CD14-positive monocyte (primary cell): ENCODE data around the gene CD151. TPM values are rescaled to one million over a fixed set of nuclear protein-coding genes. Genes with fewer than 3 reads are reported as not detected.

Experiments
- DNase-seq, 3 donors: peaks; one replicate each; pipeline ENCODE4 v3.0.0-alpha.2; 2011 to 2022
- H2AFZ ChIP-seq: 2 replicates; pipeline ENCODE4 v1.6.0; 2012; ENCODE audit warnings: mild to moderate bottlenecking, low read depth, low read length, inconsistent platforms; ENCODE audit not compliant: insufficient read depth, poor library complexity, severe bottlenecking
- H3K27ac ChIP-seq, 2 donors: 1 replicate in 1 of 2; 2 replicates in 1 of 2; pipeline ENCODE4 v1.5.1; 2012 to 2013; ENCODE audit warnings: low read length in 2 of 2, control low read depth in 1 of 2, inconsistent platforms in 1 of 2, low read depth in 1 of 2, mild to moderate bottlenecking in 1 of 2
- H3K27me3 ChIP-seq, 2 donors: one replicate each; pipeline versions ENCODE4 v1.6.0 to v1.6.1; 2011 to 2013; ENCODE audit warnings: low read length in 2 of 2; ENCODE audit not compliant: control insufficient read depth in 2 of 2, insufficient read depth in 2 of 2
- H3K36me3 ChIP-seq, 2 donors: replicated peaks in 1 of 2; 1 replicate in 1 of 2; 2 replicates in 1 of 2; pipeline versions ENCODE4 v1.5.1 to v1.6.1; 2012 to 2013; ENCODE audit warnings: low read length in 2 of 2, control low read depth in 1 of 2, inconsistent platforms in 1 of 2, mild to moderate bottlenecking in 1 of 2; ENCODE audit not compliant: insufficient read depth in 2 of 2, control insufficient read depth in 1 of 2
- H3K4me1 ChIP-seq, 2 donors: 1 replicate in 1 of 2; 2 replicates in 1 of 2; pipeline versions ENCODE4 v1.5.1 to v1.6.1; 2012 to 2013; ENCODE audit warnings: low read length in 2 of 2, control low read depth in 1 of 2, inconsistent platforms in 1 of 2, mild to moderate bottlenecking in 1 of 2, moderate library complexity in 1 of 2; ENCODE audit not compliant: insufficient read depth in 2 of 2, control insufficient read depth in 1 of 2
- H3K4me2 ChIP-seq: replicated peaks from 2 replicates; pipeline ENCODE3; 2012; ENCODE audit warnings: low read length, moderate library complexity, mild to moderate bottlenecking; ENCODE audit not compliant: poor library complexity, severe bottlenecking; ENCODE audit errors: extremely low read depth
- H3K4me3 ChIP-seq, 3 experiments: fragments of 200-600 bp in 1 of 3; sonication (generic) in 1 of 3; replicated peaks in 1 of 3; 1 replicate in 2 of 3; 2 replicates in 1 of 3; pipeline ENCODE4 v1.5.1; 2011 to 2013; ENCODE audit warnings: low read length in 3 of 3, mild to moderate bottlenecking in 3 of 3, control low read depth in 2 of 3, low read depth in 2 of 3, inconsistent platforms in 1 of 3, moderate library complexity in 1 of 3
- H3K79me2 ChIP-seq: 2 replicates; pipeline ENCODE4 v1.6.0; 2012; ENCODE audit warnings: mild to moderate bottlenecking, control low read depth, inconsistent platforms, low read length, moderate library complexity; ENCODE audit not compliant: insufficient read depth
- H3K9ac ChIP-seq: 2 replicates; pipeline ENCODE4 v1.6.0; 2017; ENCODE audit warnings: low read length, mild to moderate bottlenecking; ENCODE audit not compliant: insufficient read depth, poor library complexity, severe bottlenecking
- H3K9me3 ChIP-seq, 2 donors: replicated peaks in 1 of 2; 1 replicate in 1 of 2; 2 replicates in 1 of 2; pipeline versions ENCODE4 v1.5.1 to v1.6.1; 2012 to 2013; ENCODE audit warnings: low read length in 2 of 2, control low read depth in 1 of 2; ENCODE audit not compliant: control insufficient read depth in 1 of 2, insufficient read depth in 1 of 2
- H4K20me1 ChIP-seq: 2 replicates; pipeline ENCODE4 v1.6.0; 2012; ENCODE audit warnings: mild to moderate bottlenecking, low read length, control low read depth, moderate library complexity; ENCODE audit not compliant: insufficient read depth
- H3K27ac Mint-ChIP-seq, 7 donors: one replicate each; pipeline ENCODE4 v1.8.0; 2020; ENCODE audit warnings: mild to moderate bottlenecking in 7 of 7, mixed read lengths in 7 of 7, moderate library complexity in 6 of 7, inconsistent platforms in 2 of 7
- H3K27me3 Mint-ChIP-seq, 3 donors: one replicate each; pipeline ENCODE4 v1.8.0; 2021 to 2022; ENCODE audit warnings: low read depth in 3 of 3, mild to moderate bottlenecking in 3 of 3, mixed read lengths in 3 of 3, moderate library complexity in 3 of 3, inconsistent platforms in 1 of 3
- H3K36me3 Mint-ChIP-seq, 2 donors: one replicate each; pipeline ENCODE4 v1.8.0; 2020; ENCODE audit warnings: mixed read lengths in 2 of 2, inconsistent platforms in 1 of 2, mild to moderate bottlenecking in 1 of 2
- H3K4me1 Mint-ChIP-seq: one replicate; pipeline ENCODE4 v1.8.0; 2020; ENCODE audit warnings: mild to moderate bottlenecking, mixed read lengths
- H3K4me3 Mint-ChIP-seq, 2 donors: one replicate each; pipeline ENCODE4 v1.8.0; 2020; ENCODE audit warnings: mild to moderate bottlenecking in 2 of 2, mixed read lengths in 2 of 2, moderate library complexity in 1 of 2
- H3K9me3 Mint-ChIP-seq, 7 donors: one replicate each; pipeline ENCODE4 v1.8.0; 2020 to 2022; ENCODE audit warnings: mixed read lengths in 7 of 7, mild to moderate bottlenecking in 6 of 7, moderate library complexity in 6 of 7, inconsistent platforms in 2 of 7
- WGBS: methylation state at CpG from one replicate; pipeline ENCODE4 v1.1.5; 2013; ENCODE audit warnings: missing lambda C conversion rate; ENCODE audit not compliant: insufficient coverage; 5-methylcytosine and 5-hydroxymethylcytosine counted together
- intact Hi-C, 2 donors: fragments of 100-400 bp; cut with micrococcal nuclease; formaldehyde crosslinking; loops; one replicate each; pipeline versions ENCODE4 v1.15.0 to v1.15.1; 2023
- polyA plus RNA-seq, 3 donors: library from polyadenylated mRNA; depleted of rRNA in 1 of 3; unstranded in 2 of 3; stranded (reverse) in 1 of 3; fragments of 300-500 nt in 2 of 3; fragments of >200 nt in 1 of 3; fragmentation: Illumina TruSeq in 2 of 3; gene quantifications; 1 replicate in 2 of 3; 2 replicates in 1 of 3; pipeline ENCODE4 v1.2.3, GENCODE V29; 2012 to 2021
- TF ChIP-seq, protein P1 (sequence below): fragments of 200-600 bp; IDR thresholded peaks from one replicate; pipeline ENCODE4 v1.8.0; 2022; ENCODE audit warnings: antibody characterized with exemption, mild to moderate bottlenecking

CD151 gene
- polyA plus RNA-seq, 3 donors = 18.1 to 200 (median 57.4) TPM

DNA sequence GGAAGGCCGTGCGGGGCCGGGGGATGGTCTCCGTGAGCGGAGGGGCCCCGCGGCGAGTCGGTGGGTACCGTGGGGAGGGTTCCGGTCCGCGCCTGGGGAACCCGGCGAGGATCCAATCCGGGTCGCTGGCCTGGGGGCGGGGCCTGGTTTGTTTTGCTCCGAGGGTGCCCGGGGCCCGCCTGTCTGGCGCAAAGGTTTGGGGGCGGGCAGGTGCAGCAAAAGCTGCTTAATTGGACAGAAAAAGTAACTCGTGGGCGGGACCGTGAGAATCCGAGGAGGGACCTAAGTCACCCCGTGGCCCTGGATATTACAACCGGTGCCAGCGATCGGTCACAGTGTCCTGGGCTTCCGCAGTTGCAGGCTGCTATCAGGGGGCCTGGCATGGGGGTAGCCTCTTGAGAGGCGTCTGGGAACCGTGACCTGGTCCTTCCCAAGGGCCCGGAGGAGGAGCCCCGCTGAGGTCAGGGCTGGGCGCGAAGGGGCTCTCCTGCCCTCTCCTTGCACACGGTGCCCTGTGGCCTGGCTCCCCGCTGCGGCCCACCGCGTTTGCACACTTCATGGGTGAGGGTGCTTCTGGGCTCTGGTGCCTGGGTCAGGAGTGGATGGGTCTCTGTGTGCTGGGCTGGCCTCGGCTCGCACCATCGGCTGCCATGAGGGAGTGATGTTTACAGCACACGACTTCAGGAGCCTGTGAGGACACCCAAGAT lies 12.7 kb upstream of the CD151 start:
- Histone ChIP-seq H3K79me2 (peaks cover 53% of the 10 kb centered on the region), H3K27ac (peak overlapping the region; percentile 85 to 91), H4K20me1 (peaks cover 52% of the 10 kb centered on the region), H3K4me3 (peak overlapping the region; percentile 71 to 97 (median 87)), H3K9ac (peak overlapping the region; percentile 86), H2AFZ (peak overlapping the region; percentile 50), H3K4me2 (peak overlapping the region; percentile 100), H3K9me3 (no peaks in the 10 kb centered on the region), H3K4me1 (peaks cover 40 to 46% of the 10 kb centered on the region in 2 donors), H3K27me3 (no peaks in the 10 kb centered on the region), H3K36me3 (peaks cover 16 to 25% of the 10 kb centered on the region in 2 donors)
- Mint-ChIP-seq H3K4me3 (peak overlapping the region; percentile 88 to 90), H3K36me3 (peaks cover 21 to 34% of the 10 kb centered on the region in 2 donors), H3K9me3 (peaks cover 0 to 1% (median 0%) of the 10 kb centered on the region in 7 donors), H3K27ac (peak overlapping the region; percentile 91 to 98 (median 97)), H3K27me3 (peaks cover 0 to 14% (median 2%) of the 10 kb centered on the region in 3 donors), H3K4me1 (peaks cover 32% of the 10 kb centered on the region)
- TF ChIP-seq, protein P1, sequence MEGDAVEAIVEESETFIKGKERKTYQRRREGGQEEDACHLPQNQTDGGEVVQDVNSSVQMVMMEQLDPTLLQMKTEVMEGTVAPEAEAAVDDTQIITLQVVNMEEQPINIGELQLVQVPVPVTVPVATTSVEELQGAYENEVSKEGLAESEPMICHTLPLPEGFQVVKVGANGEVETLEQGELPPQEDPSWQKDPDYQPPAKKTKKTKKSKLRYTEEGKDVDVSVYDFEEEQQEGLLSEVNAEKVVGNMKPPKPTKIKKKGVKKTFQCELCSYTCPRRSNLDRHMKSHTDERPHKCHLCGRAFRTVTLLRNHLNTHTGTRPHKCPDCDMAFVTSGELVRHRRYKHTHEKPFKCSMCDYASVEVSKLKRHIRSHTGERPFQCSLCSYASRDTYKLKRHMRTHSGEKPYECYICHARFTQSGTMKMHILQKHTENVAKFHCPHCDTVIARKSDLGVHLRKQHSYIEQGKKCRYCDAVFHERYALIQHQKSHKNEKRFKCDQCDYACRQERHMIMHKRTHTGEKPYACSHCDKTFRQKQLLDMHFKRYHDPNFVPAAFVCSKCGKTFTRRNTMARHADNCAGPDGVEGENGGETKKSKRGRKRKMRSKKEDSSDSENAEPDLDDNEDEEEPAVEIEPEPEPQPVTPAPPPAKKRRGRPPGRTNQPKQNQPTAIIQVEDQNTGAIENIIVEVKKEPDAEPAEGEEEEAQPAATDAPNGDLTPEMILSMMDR = no peak
- DNase-seq = peak; percentile 83 to 93 (median 88)
- 2% methylated on average over 45 of the region's 47 CpGs for WGBS
- intact Hi-C loops = loop anchor here (1.0 to 2.0 kb wide), 2 partner anchors 11 to 15 kb away; partner anchors contain the start of gene RPLP2 (in 1 of the 2)

DNA sequence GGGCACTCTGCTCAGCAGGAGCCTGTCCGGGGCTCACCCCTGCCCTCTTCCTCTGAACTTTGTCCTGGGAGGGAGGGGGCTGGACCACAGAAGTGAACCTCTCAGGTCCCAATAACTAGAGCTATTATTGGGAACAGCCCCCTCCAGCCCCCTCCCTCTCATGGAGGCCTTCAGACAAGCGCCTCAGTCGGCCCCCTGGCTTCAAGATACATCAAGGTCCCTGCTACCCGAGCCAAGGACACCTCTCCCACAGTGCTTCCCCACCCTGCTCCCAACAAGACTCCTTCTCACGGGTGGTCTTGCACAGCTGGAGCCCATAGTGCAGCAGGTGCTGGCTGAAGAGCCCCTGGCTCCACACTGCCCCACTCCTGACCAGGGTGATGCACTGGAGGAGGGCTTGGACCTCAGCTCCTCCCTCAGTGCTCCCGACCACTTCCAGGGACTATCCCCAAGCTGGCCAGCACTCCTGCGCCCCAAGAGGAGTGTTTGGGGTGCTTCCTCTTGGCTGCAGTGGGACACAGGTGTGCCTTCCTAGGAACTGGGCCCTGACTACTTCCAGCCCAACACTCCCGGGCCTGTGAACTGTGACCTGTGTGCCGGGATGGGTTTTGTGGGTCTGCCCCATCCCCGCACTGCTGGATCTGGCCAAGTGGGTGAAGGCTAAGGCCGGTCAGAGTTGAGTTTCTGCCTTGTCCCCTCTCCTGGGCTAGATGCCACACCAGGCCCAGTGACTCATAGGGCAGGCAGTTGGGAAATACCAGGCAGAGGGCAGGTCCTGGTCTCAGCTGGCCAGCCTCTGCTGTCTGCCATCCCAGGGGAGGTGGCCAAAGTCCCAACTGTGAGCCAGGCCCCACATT lies 11.9 kb upstream of the CD151 start:
- Mint-ChIP-seq H3K27me3 (peaks cover 0 to 14% (median 2%) of the 10 kb centered on the region in 3 donors), H3K36me3 (peaks cover 27 to 40% of the 10 kb centered on the region in 2 donors), H3K4me1 (peaks cover 34% of the 10 kb centered on the region), H3K4me3 (peak overlapping the region; percentile 88 to 90), H3K27ac (peak overlapping the region; percentile 91 to 98 (median 97)), H3K9me3 (peaks cover 0 to 1% (median 0%) of the 10 kb centered on the region in 7 donors)
- Histone ChIP-seq H3K27me3 (no peaks in the 10 kb centered on the region), H3K79me2 (peaks cover 53% of the 10 kb centered on the region), H2AFZ (no peak overlapping the region), H3K36me3 (peaks cover 21 to 32% of the 10 kb centered on the region in 2 donors), H3K27ac (peak overlapping the region; percentile 85 to 91), H3K9ac (peak overlapping the region; percentile 86), H4K20me1 (peaks cover 60% of the 10 kb centered on the region), H3K4me3 (peak overlapping the region; percentile 71 to 97 (median 87)), H3K4me2 (peak overlapping the region; percentile 100), H3K9me3 (no peaks in the 10 kb centered on the region), H3K4me1 (peaks cover 44 to 54% of the 10 kb centered on the region in 2 donors)
- 36% methylated on average over 5 of the region's 11 CpGs for WGBS
- intact Hi-C loops = loop anchor here in 1 of 2 donors (2.0 kb wide), 1 partner anchor 14 kb away; no protein-coding TSS in a partner anchor
- TF ChIP-seq, protein P1 = peak; percentile 15
- DNase-seq = peak; percentile 84 to 90 (median 89)
